H1 (cell line): ENCODE data around the gene SRCIN1. TPM values are rescaled to one million over a fixed set of nuclear protein-coding genes. Genes with fewer than 3 reads are reported as not detected.

Experiments
- CHD1 ChIP-seq: IDR thresholded peaks from 2 replicates; pipeline ENCODE4 v1.6.1; 2012; ENCODE audit warnings: low read depth, low read length, improper control_type of control experiment
- EP300 ChIP-seq, 2 experiments: IDR thresholded peaks; 1 replicate in 1 of 2; 2 replicates in 1 of 2; pipeline ENCODE4 v1.6.1; 2011 to 2012; ENCODE audit warnings: low read depth in 2 of 2, low read length in 2 of 2, mild to moderate bottlenecking in 2 of 2, borderline replicate concordance in 1 of 2, inconsistent platforms in 1 of 2, moderate library complexity in 1 of 2
- FOSL1 ChIP-seq: IDR thresholded peaks from 2 replicates; pipeline ENCODE4 v1.6.1; 2011; ENCODE audit warnings: mild to moderate bottlenecking, low read depth, low read length, moderate library complexity; ENCODE audit not compliant: insufficient read depth
- GABPA ChIP-seq: IDR thresholded peaks from 2 replicates; pipeline ENCODE4 v1.6.1; 2011; ENCODE audit warnings: mild to moderate bottlenecking, low read length, moderate library complexity, borderline replicate concordance; ENCODE audit not compliant: insufficient read depth
- HDAC2 ChIP-seq, 2 experiments: fragments of 300-600 bp in 1 of 2; sonication (generic) in 1 of 2; IDR thresholded peaks; 2 replicates each; pipeline ENCODE4 v1.6.1; 2011 to 2012; ENCODE audit warnings: low read depth in 2 of 2, low read length in 2 of 2, mild to moderate bottlenecking in 2 of 2, moderate library complexity in 2 of 2, borderline replicate concordance in 1 of 2, inconsistent platforms in 1 of 2
- KDM4A ChIP-seq: IDR thresholded peaks from one replicate; pipeline ENCODE4 v1.7.1; 2012; ENCODE audit warnings: low read depth, mild to moderate bottlenecking, moderate library complexity, low read length, inconsistent platforms; ENCODE audit not compliant: severe bottlenecking
- NANOG ChIP-seq: IDR thresholded peaks from 2 replicates; pipeline ENCODE4 v1.6.1; 2011; ENCODE audit warnings: low read length, low read depth, mild to moderate bottlenecking, inconsistent platforms; ENCODE audit not compliant: insufficient read depth, poor library complexity, severe bottlenecking
- NRF1 ChIP-seq: IDR thresholded peaks from 2 replicates; pipeline ENCODE4 v1.6.1; 2011; ENCODE audit warnings: mild to moderate bottlenecking, low read depth, low read length, improper control_type of control experiment
- TBP ChIP-seq: IDR thresholded peaks from 2 replicates; pipeline ENCODE4 v1.6.1; 2011; ENCODE audit warnings: low read depth, low read length, improper control_type of control experiment
- ZNF274 ChIP-seq: IDR thresholded peaks from 2 replicates; pipeline ENCODE4 v1.7.0; 2012; ENCODE audit warnings: low read length, borderline replicate concordance; ENCODE audit errors: extremely low read depth
- polyA plus RNA-seq, 7 experiments: library from polyadenylated mRNA; depleted of rRNA in 3 of 7; stranded (reverse) in 5 of 7; unstranded in 2 of 7; fragments of >200 nt in 5 of 7; fragments of 200-250 nt in 2 of 7; gene quantifications; 1 replicate in 5 of 7; 2 replicates in 1 of 7; 4 replicates in 1 of 7; pipeline versions ENCODE4 v1.2.1 to v1.2.3, GENCODE V29; 2011 to 2013; ENCODE audit warnings: missing spikeins in 2 of 7, mixed read lengths in 2 of 7
- total RNA-seq: library from RNA; stranded (reverse); fragmentation: NEBNext Ultra II Directional; extraction: Animal tissue kit (Norgen Biotek cat#: 25700); gene quantifications from 2 replicates; pipeline ENCODE4 v1.2.1, GENCODE V29; 2021
- TF ChIP-seq, protein P1 (sequence below): IDR thresholded peaks from 2 replicates; pipeline ENCODE4 v1.6.1; 2012; ENCODE audit warnings: inconsistent platforms

Gene SRCIN1
- total and polyA plus RNA-seq, 2 of the 8 experiments (the other 6 are each of a cell fraction or from before 2014, with no cell fraction given) = 2.8 to 3.8 TPM

DNA sequence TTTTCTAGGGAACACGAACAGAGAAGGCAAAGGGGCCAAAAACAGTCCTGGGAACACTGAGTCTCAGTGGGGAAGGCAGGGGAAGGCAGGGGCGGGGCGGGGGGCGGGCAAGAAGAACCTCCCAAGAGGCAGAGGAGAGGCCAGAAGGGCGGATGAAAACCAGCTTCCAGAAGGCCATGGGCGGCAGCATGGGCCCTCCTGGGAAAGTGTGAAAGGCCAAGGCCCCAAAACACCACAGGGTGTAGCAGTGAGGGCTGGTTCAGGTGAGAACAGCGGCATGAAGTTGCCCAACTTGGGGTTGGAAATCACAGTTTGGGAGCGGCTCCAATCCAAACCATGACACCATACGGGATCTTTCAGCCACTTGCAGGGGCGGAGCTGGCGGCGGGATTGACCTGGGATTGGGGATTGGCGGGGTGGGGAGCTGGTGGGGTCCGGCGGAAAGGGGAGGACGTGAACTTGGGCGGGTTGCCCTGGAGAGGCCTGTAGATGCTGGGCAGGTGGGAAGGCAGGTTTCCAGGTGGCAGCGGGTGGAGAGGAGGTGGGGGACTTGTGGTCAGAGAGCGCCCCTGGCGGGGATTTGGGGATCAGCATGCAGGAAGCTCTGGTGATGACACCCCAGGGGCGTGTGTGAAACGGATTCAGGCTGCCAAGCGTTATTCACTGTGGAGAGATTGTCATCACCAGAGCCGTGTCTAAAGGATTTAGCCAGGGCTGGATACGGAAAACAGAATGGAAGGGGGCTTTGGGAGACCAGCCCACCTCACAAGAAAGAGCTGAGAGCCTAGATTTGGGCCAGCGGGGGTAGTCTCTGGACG, 96.6 kb downstream of the SRCIN1 start (continued):
- TF ChIP-seq EP300 (IDR thresholded peaks at IDR 0.05; ENCODE audit: borderline replicate concordance in 1 of 2, low read depth in 2 of 2, low read length in 2 of 2) (0 out of 3 replicates have a peak, but pooled peaks of 1 of the 2 experiments have one; percentile 19), FOSL1 (no peak), KDM4A (no peak), NANOG (no peak), TBP (no peak), ZNF274 (no peak), CHD1 (no peak), HDAC2 (IDR thresholded peaks at IDR 0.05; ENCODE audit: borderline replicate concordance in 1 of 2, low read depth in 2 of 2, low read length in 2 of 2) (no peak), GABPA (no peak), NRF1 (no peak)
- TF ChIP-seq, protein P1, sequence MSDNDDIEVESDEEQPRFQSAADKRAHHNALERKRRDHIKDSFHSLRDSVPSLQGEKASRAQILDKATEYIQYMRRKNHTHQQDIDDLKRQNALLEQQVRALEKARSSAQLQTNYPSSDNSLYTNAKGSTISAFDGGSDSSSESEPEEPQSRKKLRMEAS = 0 out of 2 replicates have a peak, but pooled peaks have one; percentile 42
